Activated CD8-positive, alpha-beta memory T cell treated with anti-CD3 and anti-CD28 coated beads for 24 hours (primary cell): Measurements from ENCODE around the gene PITRM1.

Experiments
- DNase-seq: peaks from one replicate; pipeline ENCODE4 v3.0.0-alpha.2; 2020

PITRM1 gene

GRCh38 chr10:3166496-3167290 lies 5.9 kb downstream of the PITRM1 start:
- peak; percentile 11 for DNase-seq

- DNase-seq: no peak
Observed at GRCh38 chr10:3165196-3165595, 7.4 kb downstream of the PITRM1 start.

GRCh38 chr10:3163879-3164278 lies 8.7 kb downstream of the PITRM1 start:
- peak; percentile 33 for DNase-seq

- DNase-seq: peak; percentile 46
Observed at GRCh38 chr10:3162533-3162932, 10.0 kb downstream of the PITRM1 start.

- DNase-seq: peak; percentile 15
Observed at GRCh38 chr10:3159152-3159551, 13.4 kb downstream of the PITRM1 start.

GRCh38 chr10:3154666-3155065 lies 17.9 kb downstream of the PITRM1 start:
- DNase-seq: peak; percentile 11

- DNase-seq: no peak
Observed at GRCh38 chr10:3152566-3152935, 20.0 kb downstream of the PITRM1 start.

- no peak for DNase-seq
Observed at GRCh38 chr10:3151889-3152565, 20.6 kb downstream of the PITRM1 start.

- no peak for DNase-seq
Observed at GRCh38 chr10:3150961-3151360, 21.6 kb downstream of the PITRM1 start.

- no peak for DNase-seq
Observed at GRCh38 chr10:3150366-3150765, 22.2 kb downstream of the PITRM1 start.

- DNase-seq: no peak
Observed at GRCh38 chr10:3149918-3150317, 22.7 kb downstream of the PITRM1 start.

GRCh38 chr10:3148994-3149393 lies 23.6 kb downstream of the PITRM1 start:
- DNase-seq: no peak

- DNase-seq: no peak
Observed at GRCh38 chr10:3148041-3148440, 24.5 kb downstream of the PITRM1 start.

GRCh38 chr10:3147117-3147820 lies 25.3 kb downstream of the PITRM1 start:
- no peak for DNase-seq

- DNase-seq: no peak
Observed at GRCh38 chr10:3146289-3146688, 26.3 kb downstream of the PITRM1 start.

- no peak for DNase-seq
Observed at GRCh38 chr10:3145366-3145765, 27.2 kb downstream of the PITRM1 start.

- no peak for DNase-seq
Observed at GRCh38 chr10:3143791-3144434, 28.7 kb downstream of the PITRM1 start.

- no peak for DNase-seq
Observed at GRCh38 chr10:3143366-3143765, 29.2 kb downstream of the PITRM1 start.

GRCh38 chr10:3142146-3142875 lies 30.3 kb downstream of the PITRM1 start:
- DNase-seq: no peak

GRCh38 chr10:3141351-3142005 lies 31.1 kb downstream of the PITRM1 start:
- DNase-seq: no peak

GRCh38 chr10:3140280-3140679 lies 32.3 kb downstream of the PITRM1 start:
- no peak for DNase-seq
